HG03432 (cell line): Measurements from ENCODE around the gene GPR157.
"Not testable (repeated sequence)": the region's sequence is repeated elsewhere in the genome, so short reads cannot be mapped to it uniquely, and the experiment has no call there.

Source experiments
- ATAC-seq: cut with Tn5 transposase; IDR thresholded peaks from one replicate; pipeline ENCODE4 v1.9.1; 2021; ENCODE audit warnings: mild to moderate bottlenecking, moderate library complexity; ENCODE audit not compliant: unreplicated experiment

GPR157 gene

GRCh38 chr1:9119745-9120144 is 9.2 kb downstream of the GPR157 start:
- peak; percentile 41 for ATAC-seq

DNA sequence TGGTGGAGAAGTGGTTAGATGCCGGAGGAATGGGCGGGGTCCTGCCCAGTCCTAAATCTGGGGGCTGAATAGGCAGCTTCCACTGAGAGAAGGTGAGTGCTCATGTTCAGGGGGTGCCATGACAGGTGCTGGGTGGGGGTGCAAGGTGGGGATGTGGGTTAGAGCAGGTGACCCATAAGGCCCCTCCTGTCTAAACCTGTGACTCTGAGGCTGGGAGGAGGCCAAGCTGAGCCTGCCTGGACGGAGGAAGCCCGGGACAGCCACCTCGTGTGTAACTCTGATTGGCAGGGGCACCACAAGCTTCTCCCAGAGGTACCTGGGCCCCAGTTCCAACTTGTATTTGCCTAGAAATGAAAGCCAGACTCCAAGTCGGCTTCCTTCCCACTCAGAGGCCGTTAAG is 10.7 kb downstream of the GPR157 start:
- no peak for ATAC-seq

DNA sequence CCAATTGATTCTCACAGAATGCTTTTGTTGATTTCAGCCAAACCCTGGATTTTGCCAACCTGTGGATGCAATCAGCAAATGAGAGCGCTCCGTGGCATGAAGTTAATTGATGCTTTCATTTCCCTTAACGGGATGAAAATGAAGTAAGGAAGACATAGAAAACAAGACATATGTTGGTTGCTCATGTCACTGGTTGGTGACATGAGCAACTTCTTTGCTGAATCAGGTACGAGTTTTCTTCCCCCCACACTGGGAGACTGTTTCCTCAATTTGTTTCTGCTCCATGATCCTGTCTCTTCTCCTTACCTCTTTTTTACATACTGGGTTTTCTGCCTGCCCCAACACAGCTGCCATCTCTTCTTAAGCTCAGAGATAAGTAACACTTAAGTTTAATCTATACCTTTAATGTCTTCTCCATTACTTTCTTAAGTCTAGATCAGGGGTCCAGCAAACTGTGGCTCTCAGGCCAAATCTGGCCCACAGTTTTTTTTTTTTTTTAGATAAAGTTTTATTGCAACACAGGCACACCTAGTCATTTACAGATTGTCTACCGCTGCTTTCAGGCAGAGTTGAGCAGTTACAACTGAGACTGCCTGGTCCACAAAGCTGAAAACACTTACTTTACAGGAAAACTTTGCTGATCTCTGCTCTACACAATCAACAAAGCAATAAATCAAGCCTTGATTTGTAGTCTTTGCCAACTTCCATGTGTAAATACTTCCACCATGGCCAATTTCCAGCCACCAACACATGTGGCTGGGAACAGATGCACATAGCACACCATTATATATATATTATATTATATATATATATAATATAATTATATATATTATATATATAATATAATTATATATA is 13.3 kb downstream of the GPR157 start:
- no peak for ATAC-seq

DNA sequence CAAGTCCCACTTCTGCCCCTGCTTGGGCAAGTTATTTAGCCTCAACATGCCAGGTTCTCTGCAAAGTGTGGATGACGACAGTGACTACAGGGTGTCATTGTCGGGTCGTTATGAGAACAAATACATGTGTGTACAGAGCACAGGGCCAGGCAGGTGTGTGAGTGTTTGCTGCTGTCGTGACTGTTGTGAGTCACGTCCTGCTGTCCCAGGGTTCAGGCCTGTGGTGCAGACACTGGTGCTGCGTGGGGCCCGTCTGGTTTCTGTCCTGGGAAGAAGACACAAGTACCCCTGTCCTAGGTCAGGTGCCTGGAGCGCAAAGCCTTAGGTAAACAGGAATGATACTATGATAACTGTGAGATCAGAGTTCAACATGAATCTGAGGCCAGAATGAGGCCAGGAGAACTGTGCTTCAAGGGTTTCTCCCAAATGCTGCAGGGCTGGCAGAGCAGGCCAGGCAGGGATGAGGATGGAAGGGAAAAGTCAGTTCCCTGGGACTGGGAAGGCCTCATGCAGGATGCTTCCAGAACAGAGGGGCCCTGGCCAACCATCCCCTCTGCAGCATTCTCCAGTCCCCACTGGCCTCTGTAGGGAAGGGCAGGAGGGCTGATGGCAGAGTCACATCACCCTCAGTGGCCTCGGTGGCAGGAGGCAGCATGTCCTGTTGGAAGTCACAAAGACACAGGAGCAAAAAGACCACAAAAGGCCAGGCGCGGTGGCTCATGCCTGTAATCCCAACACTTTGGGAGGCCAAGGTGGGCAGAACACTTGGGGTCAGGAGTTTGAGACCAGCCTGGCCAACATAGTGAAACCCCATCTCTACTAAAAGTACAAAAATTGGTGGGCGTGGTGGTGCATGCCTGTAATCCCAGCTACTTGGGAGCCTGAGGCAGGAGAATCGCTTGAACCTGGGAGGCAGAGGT is 15.7 kb downstream of the GPR157 start:
- no peak for ATAC-seq

DNA sequence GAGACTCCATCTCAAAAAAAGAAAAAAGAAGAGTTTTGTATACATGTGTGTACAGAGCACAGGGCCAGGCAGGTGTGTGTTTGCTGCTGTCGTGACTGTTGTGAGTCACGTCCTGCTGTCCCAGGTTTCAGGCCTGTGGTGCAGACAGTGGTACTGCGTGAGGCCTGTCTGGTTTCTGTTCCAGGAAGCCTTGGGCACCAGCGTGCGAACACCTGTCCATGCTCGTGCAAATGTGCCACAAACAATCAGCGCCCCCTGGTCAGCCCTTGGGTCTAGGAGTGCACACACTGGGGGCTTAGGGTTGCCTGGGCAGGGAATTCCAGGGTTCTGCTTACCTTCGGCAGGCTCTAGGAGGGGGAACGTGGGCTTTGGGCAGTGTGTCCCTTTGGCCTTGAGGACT is 16.9 kb downstream of the GPR157 start:
- no peak for ATAC-seq

DNA sequence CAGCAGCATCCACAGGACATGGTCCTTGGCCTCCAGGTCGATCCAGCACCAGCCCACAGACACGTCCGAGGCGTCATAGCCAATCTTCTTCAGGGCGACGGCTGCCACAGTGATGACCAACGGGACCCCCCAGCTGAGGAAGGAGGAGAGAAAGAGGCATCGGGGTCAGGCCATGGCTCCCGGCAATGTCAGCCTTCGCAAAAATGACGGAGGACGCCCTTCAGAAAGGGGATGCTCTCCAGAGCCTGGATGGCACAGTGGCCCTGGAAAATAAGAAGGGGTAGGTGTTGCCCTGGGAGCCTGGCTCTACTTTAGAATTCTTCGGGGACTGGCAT is 17.6 kb downstream of the GPR157 start:
- ATAC-seq: no peak

- ATAC-seq: no peak
Observed at GRCh38 chr1:9110669-9111356, 18.1 kb downstream of the GPR157 start.

DNA sequence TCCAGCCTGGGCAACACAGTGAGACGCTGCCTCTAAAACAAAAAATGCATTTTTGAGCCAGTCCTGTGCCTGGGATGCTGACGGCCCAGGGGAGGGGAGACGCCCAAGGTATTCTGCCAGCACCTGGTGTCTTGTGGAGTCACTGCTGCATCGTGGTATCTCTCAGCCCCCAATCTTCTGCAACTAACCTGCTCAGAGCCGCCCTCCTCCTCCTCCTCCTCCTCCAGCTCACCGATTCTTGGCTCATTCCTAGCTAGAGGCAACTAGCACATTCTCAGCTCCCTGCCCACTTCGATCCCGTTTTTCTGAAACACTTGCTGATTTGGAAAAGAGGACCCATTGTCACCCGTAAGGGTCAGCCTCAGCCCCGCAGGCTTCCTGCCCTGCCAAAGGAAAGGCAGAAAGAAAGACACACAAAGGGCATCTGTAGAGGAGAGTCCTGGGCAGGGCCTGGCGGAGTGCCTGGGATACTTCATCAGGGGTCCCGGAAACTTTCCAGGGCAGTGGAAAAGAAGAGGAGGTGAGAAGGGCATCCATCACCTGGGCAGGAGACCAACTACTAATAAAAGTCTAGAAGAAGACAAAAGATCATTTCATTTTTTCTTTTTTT is 20.7 kb downstream of the GPR157 start:
- ATAC-seq: no peak

DNA sequence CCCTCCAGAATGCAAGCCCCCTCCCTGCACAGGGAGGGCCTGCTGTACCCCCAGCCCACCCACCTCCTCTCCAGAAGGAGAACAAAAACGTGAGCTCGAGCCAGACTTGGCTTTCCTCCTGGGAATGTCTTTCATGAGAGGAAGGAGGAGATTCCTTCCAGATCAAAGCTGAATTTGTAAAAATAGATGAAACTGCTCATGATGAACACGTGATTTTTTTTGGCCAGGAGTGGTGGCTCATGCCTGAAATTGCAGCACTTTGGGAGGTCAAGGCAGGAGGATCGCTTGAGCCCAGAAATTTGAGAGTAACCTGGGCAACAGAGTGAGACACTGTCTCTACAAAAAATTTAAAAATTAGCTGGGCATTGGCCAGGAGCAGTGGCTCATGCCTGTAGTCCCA is 21.8 kb downstream of the GPR157 start:
- ATAC-seq: no peak

GRCh38 chr1:9106286-9106685 is 22.6 kb downstream of the GPR157 start:
- ATAC-seq: no peak

DNA sequence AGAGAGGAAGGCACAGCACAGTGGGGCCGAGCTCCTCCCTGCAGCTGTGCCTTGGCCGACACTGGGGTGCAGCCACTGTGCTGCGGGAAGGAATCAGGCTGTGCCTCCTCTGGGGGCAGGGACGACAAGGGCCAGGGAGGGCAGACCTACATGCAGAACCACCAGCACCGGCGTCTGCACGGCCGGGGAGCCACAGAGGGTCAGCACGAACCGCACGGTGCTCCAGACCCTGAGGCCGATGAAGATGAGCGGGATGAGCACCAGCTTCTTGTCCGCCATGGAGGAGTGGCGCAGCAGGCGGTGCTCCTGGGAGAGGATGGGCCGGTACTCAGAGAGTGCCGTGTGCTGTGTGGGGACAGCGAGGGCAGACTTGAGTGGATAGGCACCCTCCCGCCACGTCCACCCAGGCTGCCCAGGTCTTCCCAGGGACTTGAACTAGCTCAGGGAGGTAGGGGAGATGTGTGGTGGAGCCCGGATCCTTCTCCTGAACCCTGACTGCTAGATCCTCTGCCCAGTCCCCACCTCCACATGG is 23.5 kb downstream of the GPR157 start:
- no peak for ATAC-seq

GRCh38 chr1:9101510-9102146 is 27.3 kb downstream of the GPR157 start:
- ATAC-seq: no peak

DNA sequence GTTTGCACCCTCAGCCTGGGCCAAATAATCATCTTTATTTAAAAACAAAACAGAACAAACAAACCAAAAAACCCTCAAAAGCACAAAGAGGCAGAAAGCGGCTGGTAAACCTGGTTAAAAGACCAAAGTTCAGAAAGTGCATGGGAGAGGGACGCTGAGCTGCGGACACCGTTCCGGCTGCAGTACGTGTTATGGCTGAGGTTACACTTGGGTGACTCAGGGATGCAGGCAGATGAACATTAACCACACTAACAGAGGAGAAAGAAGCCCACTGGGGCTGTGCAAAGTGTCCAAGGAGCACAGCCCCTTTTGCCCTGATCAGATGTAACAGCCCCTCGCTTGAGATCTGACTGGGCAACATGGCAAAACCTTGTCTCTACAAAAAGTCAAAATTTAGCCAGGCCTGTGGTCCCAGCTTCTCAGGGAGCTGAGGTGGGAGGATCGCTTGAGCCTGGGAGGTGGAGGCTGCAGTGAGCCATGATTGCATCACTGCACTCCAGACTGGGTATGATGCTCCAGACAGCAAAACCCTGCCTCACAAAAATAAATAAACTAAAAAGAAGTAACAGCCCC is 28.3 kb downstream of the GPR157 start:
- ATAC-seq: no peak

GRCh38 chr1:9099555-9099954 is 29.3 kb downstream of the GPR157 start:
- no peak for ATAC-seq

DNA sequence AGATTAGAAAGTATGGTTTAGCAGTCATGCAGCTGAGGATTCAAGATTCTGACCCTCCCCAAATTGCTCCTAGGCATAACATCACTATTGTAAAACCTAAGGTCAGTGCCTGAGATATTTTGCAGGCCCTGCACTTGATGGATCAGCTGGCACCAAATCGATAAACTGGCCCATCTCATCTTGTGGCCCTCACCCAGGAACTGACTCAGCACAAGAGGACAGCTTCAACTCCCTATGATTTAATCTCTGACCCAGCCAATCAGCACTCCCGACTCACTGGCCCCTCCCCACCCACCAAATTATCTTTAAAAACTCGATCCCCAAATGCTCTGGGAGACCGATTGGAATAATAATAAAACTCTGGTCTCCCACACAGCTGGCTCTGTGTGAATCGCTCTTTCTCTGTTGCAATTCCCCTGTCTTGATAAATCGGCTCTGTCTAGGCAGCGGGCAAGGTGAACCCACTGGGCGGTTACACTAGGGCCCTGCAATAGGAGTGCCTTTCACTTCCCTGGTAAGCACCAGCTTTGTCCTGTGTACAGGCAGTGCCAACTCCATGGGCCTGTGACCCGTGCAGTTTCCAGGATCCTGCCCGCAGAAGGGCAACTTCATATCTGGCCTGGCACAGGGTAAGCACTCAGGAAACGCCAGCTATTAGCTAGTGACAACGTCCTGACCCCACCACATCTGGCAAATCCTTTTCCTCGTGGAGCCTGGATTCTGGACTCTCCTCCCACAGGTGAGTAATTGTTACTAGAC is 30.8 kb downstream of the GPR157 start:
- no peak for ATAC-seq

- no peak for ATAC-seq
Observed at GRCh38 chr1:9095818-9096217, 33.1 kb downstream of the GPR157 start.

- ATAC-seq: not testable (repeated sequence)
Observed at GRCh38 chr1:9093996-9094595, 34.8 kb downstream of the GPR157 start.

- ATAC-seq: no peak
Observed at GRCh38 chr1:9093581-9093980, 35.3 kb downstream of the GPR157 start.

DNA sequence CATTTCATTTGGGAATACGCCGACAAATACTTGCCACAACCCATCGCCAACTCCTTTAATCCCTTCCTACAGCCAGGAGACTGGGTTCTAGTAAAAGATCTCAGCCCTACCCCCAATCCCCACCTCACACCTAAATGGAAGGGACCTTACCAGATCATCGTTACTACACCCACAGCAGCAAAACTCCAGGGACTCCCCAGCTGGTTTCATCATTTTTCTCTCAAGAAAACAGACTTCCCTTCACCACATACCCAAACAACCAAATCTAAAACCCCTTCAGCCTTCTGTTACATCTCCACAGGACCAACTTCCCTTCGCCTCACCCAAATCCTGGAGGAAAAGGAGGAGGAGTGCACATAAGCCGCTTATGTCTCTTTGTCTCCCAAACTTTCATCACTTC is 35.8 kb downstream of the GPR157 start:
- ATAC-seq: no peak
